PFSK-1 (cell line): ENCODE data around the gene RNF4.

Experiments
- POLR2AphosphoS5 ChIP-seq: IDR thresholded peaks from 2 replicates; pipeline ENCODE4 v1.6.1; 2012; ENCODE audit warnings: low read depth, mild to moderate bottlenecking, control low read depth, low read length, moderate library complexity
- SIN3A ChIP-seq: IDR thresholded peaks from 2 replicates; pipeline ENCODE4 v1.6.1; 2012; ENCODE audit warnings: mild to moderate bottlenecking, low read length, moderate library complexity, borderline replicate concordance; ENCODE audit not compliant: insufficient read depth

GRCh38 chr4:2445130-2445529 lies 23.8 kb upstream of the RNF4 start:
- TF ChIP-seq SIN3A (no peak), POLR2AphosphoS5 (no peak)
